GM03348 (cell line): ENCODE data around the gene RUNX1.

Source experiments
- DNase-seq: peaks from one replicate; pipeline ENCODE4 v3.0.0; 2012; ENCODE audit warnings: low spot score

RUNX1 gene

GRCh38 chr21:34992736-34993398, 56.2 kb downstream of the RUNX1 start:
- DNase-seq: no peak

- DNase-seq: no peak
Observed at GRCh38 chr21:34992180-34992579, 56.9 kb downstream of the RUNX1 start.

- DNase-seq: no peak
Observed at GRCh38 chr21:34991366-34991957, 57.6 kb downstream of the RUNX1 start.

GRCh38 chr21:34990842-34991241, 58.3 kb downstream of the RUNX1 start:
- no peak for DNase-seq

- DNase-seq: no peak
Observed at GRCh38 chr21:34989337-34990151, 59.6 kb downstream of the RUNX1 start.

GRCh38 chr21:34988625-34989024, 60.5 kb downstream of the RUNX1 start:
- no peak for DNase-seq

GRCh38 chr21:34988139-34988538, 61.0 kb downstream of the RUNX1 start:
- no peak for DNase-seq

- DNase-seq: no peak
Observed at GRCh38 chr21:34987501-34988072, 61.5 kb downstream of the RUNX1 start.

- DNase-seq: peak; percentile 62
Observed at GRCh38 chr21:34986561-34987500, 62.3 kb downstream of the RUNX1 start.

- DNase-seq: no peak
Observed at GRCh38 chr21:34984356-34985058, 64.6 kb downstream of the RUNX1 start.

GRCh38 chr21:34983680-34984086, 65.4 kb downstream of the RUNX1 start:
- DNase-seq: peak; percentile 45

GRCh38 chr21:34981791-34982190, 67.3 kb downstream of the RUNX1 start:
- DNase-seq: no peak

- DNase-seq: no peak
Observed at GRCh38 chr21:34980423-34981115, 68.5 kb downstream of the RUNX1 start.

- no peak for DNase-seq
Observed at GRCh38 chr21:34979383-34979782, 69.7 kb downstream of the RUNX1 start.

GRCh38 chr21:34977333-34977732, 71.8 kb downstream of the RUNX1 start:
- no peak for DNase-seq

- no peak for DNase-seq
Observed at GRCh38 chr21:34974162-34974981, 74.7 kb downstream of the RUNX1 start.

- no peak for DNase-seq
Observed at GRCh38 chr21:34973685-34974084, 75.4 kb downstream of the RUNX1 start.

GRCh38 chr21:34971656-34972055, 77.4 kb downstream of the RUNX1 start:
- no peak for DNase-seq

GRCh38 chr21:34970566-34970965, 78.5 kb downstream of the RUNX1 start:
- DNase-seq: no peak

- no peak for DNase-seq
Observed at GRCh38 chr21:34970167-34970500, 79.0 kb downstream of the RUNX1 start.
